Skeletal muscle tissue (tissue), 4 donors: Measurements from ENCODE around the gene STARD8. TPM values are rescaled to one million over a fixed set of nuclear protein-coding genes. Genes with fewer than 3 reads are reported as not detected.
A peak's percentile ranks its signal among the peaks of the same experiment; 100 is the strongest.
"Not testable (repeated sequence)": the region's sequence is repeated elsewhere in the genome, so short reads cannot be mapped to it uniquely, and the experiment has no call there.

ENCODE experiments used
- H3K27ac ChIP-seq: one replicate; pipeline ENCODE4 v1.7.0; 2013; ENCODE audit warnings: mild to moderate bottlenecking, low read depth, low read length, inconsistent platforms
- H3K27me3 ChIP-seq, 3 donors: one replicate each; pipeline ENCODE4 v1.7.0; 2013; ENCODE audit warnings: low read length in 3 of 3; ENCODE audit not compliant: control insufficient read depth in 3 of 3, insufficient read depth in 3 of 3
- H3K36me3 ChIP-seq, 3 donors: one replicate each; pipeline ENCODE4 v1.7.0; 2013; ENCODE audit warnings: low read length in 3 of 3; ENCODE audit not compliant: control insufficient read depth in 3 of 3, insufficient read depth in 3 of 3
- H3K4me1 ChIP-seq, 3 donors: one replicate each; pipeline ENCODE4 v1.7.0; 2013; ENCODE audit warnings: low read length in 3 of 3, mild to moderate bottlenecking in 3 of 3; ENCODE audit not compliant: control insufficient read depth in 3 of 3, insufficient read depth in 3 of 3
- H3K4me3 ChIP-seq, 3 donors: one replicate each; pipeline ENCODE4 v1.7.0; 2013; ENCODE audit warnings: low read length in 3 of 3
- H3K9ac ChIP-seq, 3 donors: one replicate each; pipeline ENCODE4 v1.7.0; 2013; ENCODE audit warnings: low read length in 3 of 3, mild to moderate bottlenecking in 3 of 3, moderate library complexity in 2 of 3, low read depth in 1 of 3
- H3K9me3 ChIP-seq, 3 donors: one replicate each; pipeline ENCODE4 v1.7.0; 2013; ENCODE audit warnings: low read length in 3 of 3; ENCODE audit not compliant: control insufficient read depth in 3 of 3
- total RNA-seq: library from RNA; depleted of rRNA; stranded (reverse); fragments of >200 nt; gene quantifications from one replicate; pipeline ENCODE4 v1.2.3, GENCODE V29; 2014
- donor health status: Osteomylitis.

STARD8 gene
- total RNA-seq, 1 donor from 2014 or later: 8.9 TPM

DNA sequence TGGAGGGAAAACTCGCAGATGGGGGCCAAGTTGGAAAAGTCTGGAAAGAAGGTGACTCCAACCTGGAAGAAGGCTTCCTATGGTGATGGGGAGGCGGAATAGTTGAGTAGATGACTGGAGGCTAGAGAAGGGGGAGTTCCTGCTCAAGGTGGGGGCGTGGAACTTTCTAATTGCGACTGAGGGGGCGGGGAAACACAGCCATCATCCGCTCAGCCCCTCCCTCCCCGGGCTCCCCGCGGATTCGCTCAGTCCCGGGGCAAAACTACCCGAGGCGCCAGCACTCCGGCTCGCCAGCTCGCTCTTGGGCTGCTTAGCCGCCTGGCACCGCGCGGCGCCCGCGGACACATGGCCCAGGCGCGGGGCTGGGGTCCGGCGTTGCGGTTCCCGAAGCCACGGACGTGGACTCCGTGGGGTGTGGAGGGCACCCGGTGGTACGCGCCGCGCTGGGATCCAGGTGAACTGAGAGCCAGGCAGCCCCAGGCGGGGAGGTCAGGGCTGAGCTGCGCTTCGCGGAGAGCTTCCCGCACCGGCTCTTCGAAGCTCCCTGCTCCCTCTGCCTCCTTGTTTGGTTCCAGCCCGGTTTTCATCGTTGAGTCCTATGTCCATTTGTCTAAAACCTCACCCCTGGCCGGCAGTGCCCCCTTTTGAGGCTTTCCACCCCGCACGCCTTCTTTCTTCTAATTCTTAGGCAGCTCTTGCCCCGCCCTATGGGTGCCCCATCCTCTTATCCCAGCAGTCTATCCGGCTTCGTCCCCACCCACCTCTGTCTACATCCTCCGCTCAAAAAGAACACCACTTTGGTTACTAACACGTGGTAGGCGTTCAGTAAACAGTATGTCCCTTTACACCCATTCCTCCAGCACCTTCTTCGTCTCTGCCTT lies 38.9 kb downstream of the STARD8 start:
- Histone ChIP-seq H3K4me1 (peaks cover 6 to 12% (median 9%) of the 10 kb centered on the region in 3 donors), H3K27me3 (peaks cover 0 to 3% (median 0%) of the 10 kb centered on the region in 3 donors), H3K9ac (peak overlapping the region in 1 of 3 donors; percentile 66), H3K9me3 (no peaks in the 10 kb centered on the region), H3K27ac (peak overlapping the region; percentile 25), H3K4me3 (peak overlapping the region; percentile 43 to 61 (median 49)), H3K36me3 (no peaks in the 10 kb centered on the region)

- not testable (repeated sequence) for H3K4me3 ChIP-seq, H3K36me3 ChIP-seq, H3K9me3 ChIP-seq, H3K4me1 ChIP-seq, H3K9ac ChIP-seq, H3K27ac ChIP-seq, H3K27me3 ChIP-seq
These were observed 41.5 kb downstream of the STARD8 start for GRCh38 chrX:68688931-68689330.

DNA sequence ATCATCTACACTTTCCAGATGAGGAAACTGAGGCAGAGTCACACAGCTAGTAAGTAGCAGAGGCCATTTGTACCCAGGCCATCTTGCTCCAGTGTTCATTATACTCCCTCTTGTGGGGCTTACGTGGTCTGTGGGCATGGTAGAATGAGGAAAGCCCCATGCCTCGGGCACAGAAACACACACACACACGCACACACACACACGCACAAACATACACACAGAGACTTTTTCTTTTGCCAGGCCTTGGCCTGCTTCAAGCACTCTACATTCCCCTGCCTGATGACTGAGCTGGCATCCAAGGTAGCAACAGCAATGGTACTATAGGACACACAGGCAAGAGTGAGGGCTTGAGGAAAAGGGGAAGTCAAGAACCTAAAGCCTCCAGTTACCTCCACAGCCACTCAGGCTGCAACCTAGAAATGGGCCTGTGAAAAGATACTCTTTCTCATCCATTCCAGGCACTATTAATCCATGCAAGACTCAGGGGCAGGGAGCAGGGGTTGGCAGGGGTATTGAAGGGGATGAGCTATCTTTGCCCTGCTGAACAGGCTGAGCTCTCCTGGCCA lies 43.6 kb downstream of the STARD8 start:
- no peak overlapping the region for H3K27ac ChIP-seq
- H3K9me3 ChIP-seq: no peaks in the 10 kb centered on the region
- H3K9ac ChIP-seq: no peak overlapping the region
- no peaks in the 10 kb centered on the region for H3K36me3 ChIP-seq
- no peaks in the 10 kb centered on the region for H3K27me3 ChIP-seq
- H3K4me1 ChIP-seq: peaks cover 14 to 20% (median 14%) of the 10 kb centered on the region in 3 donors
- H3K4me3 ChIP-seq: no peak overlapping the region

DNA sequence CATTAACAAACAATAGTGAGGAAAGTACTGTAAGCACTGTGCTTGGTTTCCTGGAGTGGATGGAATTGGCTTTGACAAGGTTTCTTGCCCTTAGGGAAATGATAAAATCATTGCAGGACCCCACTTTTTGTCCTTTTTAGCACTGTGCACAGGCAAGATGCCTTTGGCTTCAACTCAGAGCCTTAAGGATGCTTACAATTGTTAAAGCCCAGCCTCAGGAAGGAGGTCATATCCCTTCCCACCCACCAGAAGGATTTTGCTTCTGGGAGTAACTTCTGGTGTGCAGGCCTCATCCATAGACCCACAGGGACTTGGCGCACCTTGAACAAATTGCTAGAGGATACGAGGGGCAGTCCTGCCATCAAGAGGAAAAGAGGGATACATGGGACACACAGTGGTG lies 44.5 kb downstream of the STARD8 start:
- no peaks in the 10 kb centered on the region for H3K27me3 ChIP-seq
- no peaks in the 10 kb centered on the region for H3K9me3 ChIP-seq
- no peak overlapping the region for H3K4me3 ChIP-seq
- H3K9ac ChIP-seq: no peak overlapping the region
- no peak overlapping the region for H3K27ac ChIP-seq
- no peaks in the 10 kb centered on the region for H3K36me3 ChIP-seq
- H3K4me1 ChIP-seq: peaks cover 12 to 20% (median 13%) of the 10 kb centered on the region in 3 donors

DNA sequence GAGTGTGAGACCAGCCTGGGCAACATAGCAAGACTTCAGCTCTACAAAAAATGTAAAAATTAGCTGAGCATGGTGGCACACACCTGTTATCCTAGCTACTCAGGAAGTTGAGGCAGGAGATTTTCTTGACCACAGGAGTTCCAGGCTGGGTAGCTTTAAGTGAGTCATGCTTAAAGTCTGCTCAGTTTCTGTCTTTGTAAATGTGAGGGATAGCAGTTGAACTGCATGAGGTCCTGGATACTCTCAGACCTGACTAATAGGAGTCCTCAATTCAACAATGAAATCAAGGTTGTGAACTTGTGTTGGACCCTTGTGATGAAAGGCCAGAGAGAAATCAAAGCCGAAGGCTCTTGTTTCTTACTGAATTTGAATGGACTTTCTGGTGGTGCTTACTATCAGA lies 45.2 kb downstream of the STARD8 start:
- H3K27ac ChIP-seq: peak overlapping the region; percentile 86
- no peak overlapping the region for H3K9ac ChIP-seq
- no peak overlapping the region for H3K4me3 ChIP-seq
- H3K9me3 ChIP-seq: no peaks in the 10 kb centered on the region
- H3K27me3 ChIP-seq: no peaks in the 10 kb centered on the region
- peaks cover 12 to 20% (median 13%) of the 10 kb centered on the region in 3 donors for H3K4me1 ChIP-seq
- no peaks in the 10 kb centered on the region for H3K36me3 ChIP-seq

- H3K9ac ChIP-seq: peak overlapping the region; percentile 74 to 86 (median 85)
- H3K9me3 ChIP-seq: no peaks in the 10 kb centered on the region
- H3K27me3 ChIP-seq: no peaks in the 10 kb centered on the region
- H3K27ac ChIP-seq: peak overlapping the region; percentile 86
- H3K4me3 ChIP-seq: peak overlapping the region; percentile 67 to 72 (median 70)
- no peaks in the 10 kb centered on the region for H3K36me3 ChIP-seq
- peaks cover 22 to 23% (median 22%) of the 10 kb centered on the region in 3 donors for H3K4me1 ChIP-seq
These were observed 46.3 kb downstream of the STARD8 start for GRCh38 chrX:68693481-68694434.

DNA sequence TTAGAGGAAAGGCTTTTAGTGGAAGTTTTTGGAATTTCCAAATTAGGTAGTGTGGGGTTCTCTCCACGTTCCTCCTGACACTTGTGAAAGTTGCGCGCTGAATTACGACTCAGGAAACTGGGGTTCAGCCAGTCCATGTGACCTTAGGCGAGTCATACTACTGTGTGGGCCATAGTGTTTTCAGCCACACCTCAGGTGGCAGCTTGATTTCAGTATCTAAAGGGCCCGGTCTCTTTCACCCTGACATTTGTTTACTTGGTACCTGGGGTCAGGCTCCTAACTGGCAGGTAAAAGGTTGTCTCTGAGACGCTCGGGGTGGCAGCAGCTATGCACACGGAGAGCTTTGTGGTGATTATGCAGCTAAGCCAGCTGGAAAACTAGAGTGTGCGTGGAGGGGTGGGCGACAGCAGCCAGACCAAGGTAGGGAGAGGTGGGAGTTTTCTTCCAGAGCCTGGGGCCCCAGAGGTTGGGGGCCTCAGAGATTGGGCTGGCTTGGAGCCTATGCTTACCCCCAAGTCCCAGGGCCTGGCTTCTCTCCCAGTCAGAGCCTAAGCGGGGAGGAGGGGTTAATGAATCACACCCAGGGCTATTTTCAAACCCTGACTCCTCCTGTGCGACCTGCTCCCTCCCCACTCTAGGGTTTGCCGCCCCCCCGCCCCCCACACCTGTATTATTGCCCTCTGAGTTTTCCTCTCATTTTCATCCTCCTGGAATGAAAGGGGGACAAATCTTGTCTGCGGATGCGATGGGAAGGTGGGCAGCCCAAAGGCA lies 47.2 kb downstream of the STARD8 start:
- Histone ChIP-seq H3K36me3 (no peaks in the 10 kb centered on the region), H3K9ac (peak overlapping the region; percentile 74 to 86 (median 85)), H3K9me3 (no peaks in the 10 kb centered on the region), H3K27ac (peak overlapping the region; percentile 86), H3K4me3 (peak overlapping the region; percentile 67 to 72 (median 70)), H3K4me1 (peaks cover 30 to 32% (median 31%) of the 10 kb centered on the region in 3 donors), H3K27me3 (peaks cover 0 to 2% (median 0%) of the 10 kb centered on the region in 3 donors)

DNA sequence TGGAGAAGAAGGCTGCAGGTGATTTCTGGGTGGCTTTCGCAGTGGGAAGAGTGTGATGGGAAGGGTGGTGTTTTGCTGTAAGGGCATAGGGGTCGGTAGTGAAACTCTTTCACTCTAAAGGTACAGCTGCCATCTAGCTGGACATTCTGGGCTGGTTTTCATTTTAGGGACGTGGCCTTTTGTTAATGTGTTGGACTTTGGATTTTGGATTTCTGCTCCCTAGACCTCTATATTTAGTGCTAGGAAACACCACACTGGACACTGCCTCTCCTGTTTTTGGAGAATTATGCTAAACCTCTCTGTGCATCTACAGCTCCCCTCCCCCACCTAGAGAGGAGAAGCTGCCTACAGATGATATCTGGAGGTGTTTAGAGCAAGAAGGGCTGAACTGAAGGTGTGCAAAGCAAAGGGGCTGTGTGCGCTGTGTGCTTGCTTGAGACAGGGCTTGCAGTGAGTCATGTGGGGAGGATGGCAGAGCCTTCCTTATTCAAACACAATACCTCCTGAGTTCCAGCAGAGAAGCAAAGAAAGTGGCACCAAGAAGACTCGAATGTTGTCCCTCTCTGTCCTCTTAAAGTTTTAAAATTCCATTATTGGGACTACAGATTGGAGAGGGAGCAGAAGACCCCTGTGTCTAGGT lies 47.9 kb downstream of the STARD8 start:
- Histone ChIP-seq H3K4me1 (peaks cover 31 to 38% (median 37%) of the 10 kb centered on the region in 3 donors), H3K9me3 (no peaks in the 10 kb centered on the region), H3K4me3 (peak overlapping the region in 1 of 3 donors; percentile 67), H3K27ac (peak overlapping the region; percentile 86), H3K36me3 (no peaks in the 10 kb centered on the region), H3K9ac (peak overlapping the region in 1 of 3 donors; percentile 35), H3K27me3 (peaks cover 0 to 2% (median 0%) of the 10 kb centered on the region in 3 donors)
